ENCODE measurements around the gene HCN3.

GRCh38 chr1:155295942-155296267, 18.6 kb downstream of the HCN3 start:
- TF ChIP-seq CTCF (IDR thresholded peaks at IDR 0.05) (no peak), EZH2 (IDR thresholded peaks at IDR 0.05; ENCODE audit: borderline replicate concordance, insufficient read depth, low read depth, low read length, poor library complexity, severe bottlenecking) (no peak)
